Karpas-422 (cell line): ENCODE measurements around the gene SMARCC1. TPM values are rescaled to one million over a fixed set of nuclear protein-coding genes. Genes with fewer than 3 reads are reported as not detected.

Source experiments
- DNase-seq: peaks from one replicate; pipeline ENCODE4 v3.0.0-alpha.2; 2015
- H2AFZ ChIP-seq: fragments of 200-600 bp; sonication (generic); 2 replicates; pipeline ENCODE4 v1.6.1; 2014; ENCODE audit warnings: antibody characterized with exemption, low read length, mixed read lengths
- H3K27ac ChIP-seq: fragments of 200-600 bp; sonication (generic); 2 replicates; pipeline ENCODE4 v1.5.1; 2014; ENCODE audit warnings: mild to moderate bottlenecking, low read length, moderate library complexity
- H3K27me3 ChIP-seq: fragments of 200-600 bp; sonication (generic); 2 replicates; pipeline ENCODE4 v1.6.1; 2014; ENCODE audit warnings: low read length, mixed read lengths
- H3K36me3 ChIP-seq: fragments of 200-600 bp; sonication (generic); 2 replicates; pipeline ENCODE4 v1.6.1; 2014; ENCODE audit warnings: low read length, mixed read lengths; ENCODE audit not compliant: insufficient read depth
- H3K4me1 ChIP-seq: fragments of 200-600 bp; sonication (generic); 2 replicates; pipeline ENCODE4 v1.6.1; 2014; ENCODE audit warnings: mild to moderate bottlenecking, low read length, mixed read lengths
- H3K4me2 ChIP-seq: fragments of 200-600 bp; sonication (generic); 2 replicates; pipeline ENCODE4 v1.6.1; 2014; ENCODE audit warnings: low read length, low read depth, mild to moderate bottlenecking; ENCODE audit not compliant: poor library complexity, severe bottlenecking
- H3K4me3 ChIP-seq: fragments of 200-600 bp; sonication (generic); 2 replicates; pipeline ENCODE4 v1.5.1; 2014; ENCODE audit warnings: mild to moderate bottlenecking, antibody characterized with exemption, low read length, mixed read lengths
- H3K79me2 ChIP-seq: fragments of 200-600 bp; sonication (generic); 2 replicates; pipeline ENCODE4 v1.6.1; 2014; ENCODE audit warnings: mild to moderate bottlenecking, low read length, mixed read lengths
- H3K9ac ChIP-seq: fragments of 200-600 bp; sonication (generic); 2 replicates; pipeline ENCODE4 v1.6.0; 2014; ENCODE audit warnings: low read length
- H3K9me2 ChIP-seq: fragments of 200-600 bp; sonication (generic), shearing (Covaris generic); replicated peaks from 2 replicates; pipeline ENCODE4 v1.6.0; 2014; ENCODE audit warnings: mild to moderate bottlenecking, low read length, moderate library complexity; ENCODE audit not compliant: insufficient read depth
- H3K9me3 ChIP-seq: fragments of 300-700, 200-600 bp; sonication (generic); 2 replicates; pipeline ENCODE4 v1.6.1; 2014; ENCODE audit warnings: low read length, mixed read lengths
- H4K20me1 ChIP-seq: fragments of 200-600 bp; sonication (generic); 2 replicates; pipeline ENCODE4 v1.6.1; 2014; ENCODE audit warnings: mild to moderate bottlenecking, antibody characterized with exemption, low read length, low read depth; ENCODE audit not compliant: insufficient read depth
- total RNA-seq: library from RNA; depleted of rRNA; stranded (reverse); fragments of >200 nt; shearing (Covaris generic); gene quantifications from 2 replicates; pipeline ENCODE4 v1.2.3, GENCODE V29; 2014; ENCODE audit warnings: low replicate concordance

The SMARCC1 gene
- total RNA-seq, 1 experiment from 2014 or later: 71.3 TPM

DNA sequence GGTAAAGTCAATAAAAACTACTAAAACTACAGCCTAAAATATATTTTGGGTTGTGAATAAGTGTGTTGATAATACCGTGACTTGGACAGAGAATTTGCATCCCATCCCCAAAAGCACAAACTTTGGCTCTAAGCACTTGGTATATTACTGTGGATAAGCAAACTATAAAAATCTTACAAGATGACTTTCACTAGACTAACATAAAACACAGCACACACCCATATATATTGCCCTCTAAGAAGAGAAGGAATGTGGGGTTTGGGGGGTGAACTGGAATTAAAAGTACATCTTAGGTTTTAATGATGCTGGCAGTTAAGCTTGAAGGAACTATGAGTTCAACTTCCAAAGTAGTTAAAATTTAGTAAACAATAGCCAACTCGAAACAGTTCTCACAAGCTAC is 174.4 kb downstream of the SMARCC1 start:
- H3K9me3 ChIP-seq: no peaks in the 10 kb centered on the region
- H3K4me2 ChIP-seq: no peak overlapping the region
- no peak for DNase-seq
- no peak overlapping the region for H3K27ac ChIP-seq
- peaks cover 47% of the 10 kb centered on the region for H3K79me2 ChIP-seq
- no peak overlapping the region for H3K9ac ChIP-seq
- peaks cover under 1% of the 10 kb centered on the region; the same call in 1 of the 2 replicates for H3K4me1 ChIP-seq
- H3K9me2 ChIP-seq: no peaks in the 10 kb centered on the region
- no peaks in the 10 kb centered on the region for H3K27me3 ChIP-seq
- no peak overlapping the region for H3K4me3 ChIP-seq
- no peaks in the 10 kb centered on the region for H4K20me1 ChIP-seq
- no peak overlapping the region for H2AFZ ChIP-seq
- peaks cover 50% of the 10 kb centered on the region; the same call in 1 of the 2 replicates for H3K36me3 ChIP-seq

DNA sequence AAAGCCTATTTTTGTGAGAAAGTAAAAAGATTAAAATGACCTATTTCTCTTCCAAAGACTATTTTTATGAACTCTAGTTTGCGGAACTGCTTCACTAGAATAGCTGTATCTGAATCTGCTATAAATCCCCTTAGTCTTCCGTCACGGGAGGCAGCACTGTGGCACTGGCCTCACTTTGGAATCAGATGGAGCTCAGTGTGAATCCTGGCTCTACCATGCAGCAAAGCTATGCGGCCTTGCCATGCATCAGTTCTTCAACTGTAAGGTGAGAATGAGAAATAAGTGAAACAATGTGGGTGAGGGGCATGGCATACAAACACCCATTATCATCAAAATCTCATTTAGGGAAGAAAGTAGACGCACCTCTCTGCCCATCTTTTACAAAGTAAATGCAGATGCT is 175.5 kb downstream of the SMARCC1 start:
- H3K4me1 ChIP-seq: no peaks in the 10 kb centered on the region
- H3K4me2 ChIP-seq: no peak overlapping the region
- no peak overlapping the region for H3K4me3 ChIP-seq
- DNase-seq: no peak
- no peaks in the 10 kb centered on the region for H3K9me3 ChIP-seq
- no peak overlapping the region for H2AFZ ChIP-seq
- H3K79me2 ChIP-seq: peaks cover 50% of the 10 kb centered on the region
- no peak overlapping the region for H3K9ac ChIP-seq
- no peaks in the 10 kb centered on the region for H3K27me3 ChIP-seq
- no peaks in the 10 kb centered on the region for H3K9me2 ChIP-seq
- no peak overlapping the region for H3K27ac ChIP-seq
- H3K36me3 ChIP-seq: peaks cover 48% of the 10 kb centered on the region; the same call in 1 of the 2 replicates
- H4K20me1 ChIP-seq: no peaks in the 10 kb centered on the region

DNA sequence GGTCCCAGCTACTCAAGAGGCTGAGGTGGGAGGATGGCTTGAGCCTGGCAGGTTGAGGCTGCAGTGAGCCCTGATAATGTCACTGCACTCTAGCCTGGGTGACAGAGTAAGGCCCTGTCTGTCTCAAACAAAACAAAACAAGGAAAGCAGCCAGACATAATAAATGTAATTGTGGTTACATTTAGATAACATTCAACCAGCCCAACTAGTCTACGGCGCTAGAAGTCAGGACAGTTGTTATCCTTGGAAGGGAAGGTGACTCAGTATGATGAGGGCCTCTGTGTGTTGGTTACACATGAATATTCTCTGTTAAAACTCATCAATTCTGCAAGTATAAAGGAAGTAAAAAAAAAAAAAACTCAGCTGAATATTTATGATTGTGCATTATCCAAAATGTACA is 176.0 kb downstream of the SMARCC1 start:
- H3K4me1 ChIP-seq: no peaks in the 10 kb centered on the region
- DNase-seq: no peak
- no peak overlapping the region for H3K9ac ChIP-seq
- H3K4me3 ChIP-seq: no peak overlapping the region
- no peaks in the 10 kb centered on the region for H4K20me1 ChIP-seq
- peaks cover 49% of the 10 kb centered on the region for H3K79me2 ChIP-seq
- H3K27me3 ChIP-seq: no peaks in the 10 kb centered on the region
- H3K36me3 ChIP-seq: peaks cover 47% of the 10 kb centered on the region; the same call in 1 of the 2 replicates
- H3K9me2 ChIP-seq: no peaks in the 10 kb centered on the region
- no peak overlapping the region for H3K27ac ChIP-seq
- H3K9me3 ChIP-seq: no peaks in the 10 kb centered on the region
- no peak overlapping the region for H2AFZ ChIP-seq
- H3K4me2 ChIP-seq: no peak overlapping the region

DNA sequence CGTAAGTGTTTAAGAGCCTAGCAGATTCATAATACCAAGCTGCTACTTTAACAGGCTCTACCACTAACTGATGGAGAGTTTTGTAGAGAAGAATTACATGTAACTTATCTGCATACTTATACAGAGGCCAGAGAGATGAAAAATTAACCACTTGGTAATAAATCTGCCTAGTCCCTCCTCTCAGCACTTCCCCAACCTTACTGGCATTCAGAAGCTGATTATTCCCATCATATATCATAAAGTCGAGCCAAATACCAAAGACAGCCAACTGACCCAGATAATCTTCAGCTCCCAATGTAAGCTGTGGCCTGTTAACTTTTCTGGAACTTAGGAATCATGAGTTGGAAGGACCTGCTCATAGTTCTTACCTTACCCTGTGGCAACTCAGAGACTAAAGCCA is 177.5 kb downstream of the SMARCC1 start:
- H3K27ac ChIP-seq: no peak overlapping the region
- no peaks in the 10 kb centered on the region for H3K4me1 ChIP-seq
- H3K79me2 ChIP-seq: peaks cover 48% of the 10 kb centered on the region
- no peak overlapping the region for H2AFZ ChIP-seq
- H3K9ac ChIP-seq: no peak overlapping the region
- no peak for DNase-seq
- peaks cover 34% of the 10 kb centered on the region; the same call in 1 of the 2 replicates for H3K36me3 ChIP-seq
- H3K4me2 ChIP-seq: no peak overlapping the region
- H3K9me2 ChIP-seq: no peaks in the 10 kb centered on the region
- H4K20me1 ChIP-seq: no peaks in the 10 kb centered on the region
- no peaks in the 10 kb centered on the region for H3K9me3 ChIP-seq
- no peaks in the 10 kb centered on the region for H3K27me3 ChIP-seq
- no peak overlapping the region for H3K4me3 ChIP-seq

DNA sequence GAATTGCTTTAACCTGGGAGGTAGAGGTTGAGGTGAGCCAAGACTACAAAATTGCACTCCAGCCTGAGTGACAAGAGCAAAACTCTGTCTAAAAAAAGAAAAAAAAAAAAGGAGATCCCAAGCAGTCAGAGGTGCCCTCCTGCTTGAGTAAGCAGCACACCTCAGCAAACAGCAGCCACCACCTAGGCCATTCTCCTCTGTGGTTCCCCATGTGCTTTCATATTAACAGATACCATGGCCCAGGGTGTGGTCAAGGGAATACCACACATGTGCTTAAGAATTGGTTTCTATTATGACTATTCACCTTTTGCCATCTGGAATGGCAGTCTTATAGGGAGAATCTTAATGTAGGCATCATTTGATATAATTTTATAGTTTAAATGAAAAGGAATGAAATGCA is 178.4 kb downstream of the SMARCC1 start:
- Histone ChIP-seq H3K36me3 (peaks cover 34% of the 10 kb centered on the region; the same call in 1 of the 2 replicates), H4K20me1 (no peaks in the 10 kb centered on the region), H3K9me2 (no peaks in the 10 kb centered on the region), H3K4me3 (no peak overlapping the region), H3K27me3 (no peaks in the 10 kb centered on the region), H3K4me1 (no peaks in the 10 kb centered on the region), H3K79me2 (peaks cover 50% of the 10 kb centered on the region), H3K27ac (no peak overlapping the region), H3K4me2 (no peak overlapping the region), H3K9me3 (no peaks in the 10 kb centered on the region), H2AFZ (no peak overlapping the region), H3K9ac (no peak overlapping the region)
- no peak for DNase-seq

DNA sequence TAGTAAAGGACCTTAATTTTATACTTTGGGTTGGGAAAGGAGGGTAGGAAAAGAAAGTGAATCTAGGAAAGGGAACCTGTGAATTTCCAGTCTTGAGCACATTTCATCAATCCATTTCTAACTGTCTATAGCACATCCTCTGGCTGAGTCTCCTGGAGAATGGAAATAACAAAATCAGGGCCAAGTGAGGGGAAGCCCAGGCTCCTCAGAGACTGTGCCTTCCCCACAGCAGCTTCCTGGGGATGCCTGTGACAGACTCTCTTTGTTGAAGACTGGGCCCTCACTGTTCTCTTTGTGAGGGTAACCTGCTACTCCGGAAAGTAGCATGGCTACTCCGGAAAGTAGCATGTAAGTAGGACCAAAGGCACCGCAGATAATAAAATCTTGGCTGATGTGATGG is 180.4 kb downstream of the SMARCC1 start:
- Histone ChIP-seq H3K4me3 (no peak overlapping the region), H3K4me2 (no peak overlapping the region), H3K9me3 (no peaks in the 10 kb centered on the region), H3K79me2 (peaks cover 44% of the 10 kb centered on the region), H2AFZ (no peak overlapping the region), H3K9me2 (no peaks in the 10 kb centered on the region), H3K27ac (no peak overlapping the region), H4K20me1 (no peaks in the 10 kb centered on the region), H3K9ac (no peak overlapping the region), H3K36me3 (peaks cover 27% of the 10 kb centered on the region; the same call in 1 of the 2 replicates), H3K27me3 (no peaks in the 10 kb centered on the region), H3K4me1 (no peaks in the 10 kb centered on the region)
- no peak for DNase-seq

DNA sequence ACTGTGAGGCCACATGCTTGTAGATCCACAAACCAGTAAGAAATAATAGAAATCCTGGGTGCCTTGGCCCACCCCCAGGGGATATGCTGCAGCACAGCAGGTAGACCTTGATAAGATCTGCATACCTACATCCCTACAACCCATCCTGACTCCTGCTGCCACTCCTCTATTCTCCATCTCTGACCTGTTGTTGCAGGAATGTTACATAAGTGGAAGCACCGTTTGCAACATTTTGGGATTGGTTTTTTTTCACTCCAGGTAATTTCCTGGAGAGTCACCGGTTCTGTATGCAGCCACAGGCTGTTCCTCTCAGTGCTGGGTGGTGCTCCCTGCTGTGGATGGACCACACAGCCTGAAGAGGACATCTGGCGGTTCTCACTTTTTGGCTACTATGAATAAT is 186.9 kb downstream of the SMARCC1 start:
- no peaks in the 10 kb centered on the region for H3K9me3 ChIP-seq
- no peak overlapping the region for H2AFZ ChIP-seq
- H3K9me2 ChIP-seq: no peaks in the 10 kb centered on the region
- no peak overlapping the region for H3K27ac ChIP-seq
- 0 out of 2 replicates have a peak, but pooled peaks cover 2% of the 10 kb centered on the region for H4K20me1 ChIP-seq
- no peak overlapping the region for H3K9ac ChIP-seq
- DNase-seq: no peak
- H3K4me1 ChIP-seq: no peaks in the 10 kb centered on the region
- H3K79me2 ChIP-seq: peaks cover 9% of the 10 kb centered on the region; the same call in 1 of the 2 replicates
- no peak overlapping the region for H3K4me3 ChIP-seq
- H3K27me3 ChIP-seq: no peaks in the 10 kb centered on the region
- no peak overlapping the region for H3K4me2 ChIP-seq
- peaks cover 9% of the 10 kb centered on the region; the same call in 1 of the 2 replicates for H3K36me3 ChIP-seq

DNA sequence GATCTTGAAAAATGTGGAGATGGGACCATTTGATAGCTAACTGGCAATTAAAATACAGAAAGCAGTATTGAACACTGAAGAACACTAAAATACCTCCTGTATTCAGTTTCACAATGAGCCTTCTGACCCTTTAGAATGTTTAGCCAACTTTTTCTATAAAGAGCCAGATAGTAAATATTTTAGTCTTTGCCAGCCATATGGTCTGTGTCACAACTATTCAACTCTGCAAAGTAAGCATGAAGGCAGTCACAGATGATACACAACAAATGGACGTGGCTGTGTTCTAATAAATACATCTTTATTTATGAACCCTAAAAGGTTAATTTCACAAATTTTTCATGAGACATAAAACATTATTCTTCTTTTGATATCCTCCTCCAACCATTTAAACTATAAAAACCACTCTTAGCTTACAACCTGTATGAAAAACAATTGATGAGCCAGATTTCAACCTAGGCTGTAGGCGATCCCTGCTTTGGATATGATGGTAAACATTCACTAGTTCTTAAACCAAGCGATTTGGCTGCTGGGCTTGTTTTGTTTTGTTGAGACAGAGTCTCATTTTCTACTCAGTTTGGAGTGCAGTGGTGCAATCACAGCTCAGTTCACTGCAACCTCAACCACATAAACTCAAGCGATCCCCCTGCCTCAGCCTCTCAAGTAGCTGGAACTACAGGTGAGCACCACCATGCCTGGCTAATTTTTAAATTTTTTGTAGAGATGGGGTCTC is 189.5 kb downstream of the SMARCC1 start:
- Histone ChIP-seq H3K4me3 (no peak overlapping the region), H2AFZ (no peak overlapping the region), H3K9me3 (no peaks in the 10 kb centered on the region), H4K20me1 (0 out of 2 replicates have a peak, but pooled peaks cover 2% of the 10 kb centered on the region), H3K79me2 (no peaks in the 10 kb centered on the region), H3K9me2 (no peaks in the 10 kb centered on the region), H3K9ac (no peak overlapping the region), H3K27ac (no peak overlapping the region), H3K27me3 (no peaks in the 10 kb centered on the region), H3K4me1 (no peaks in the 10 kb centered on the region), H3K36me3 (peaks cover 29% of the 10 kb centered on the region; the same call in 1 of the 2 replicates), H3K4me2 (no peak overlapping the region)
- DNase-seq: no peak
